Ecto neural progenitor cell (in vitro differentiated cells): Measurements from ENCODE around the gene MSH6.

Source experiments
- DNase-seq: peaks from one replicate; pipeline ENCODE4 v3.0.0-alpha.2; 2018; ENCODE audit warnings: low spot score

Gene MSH6

DNA sequence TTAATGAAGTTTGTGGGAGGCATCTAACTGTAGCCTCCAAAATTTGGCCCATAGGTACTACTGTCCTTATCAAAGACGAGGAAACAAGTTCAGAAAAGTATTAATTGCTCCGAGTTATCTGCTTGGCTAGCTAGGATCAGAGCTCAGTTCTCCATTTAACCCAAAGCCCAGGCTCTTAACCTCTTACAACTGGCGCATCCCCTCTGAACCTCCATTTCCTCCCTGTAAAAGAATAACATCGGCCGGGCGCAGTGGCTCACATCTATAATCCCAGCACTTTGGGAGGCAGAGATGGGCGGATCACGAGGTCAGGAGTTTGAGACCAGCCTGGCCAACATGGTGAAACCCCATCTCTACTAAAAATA, 3.5 kb upstream of the MSH6 start:
- no peak for DNase-seq

DNA sequence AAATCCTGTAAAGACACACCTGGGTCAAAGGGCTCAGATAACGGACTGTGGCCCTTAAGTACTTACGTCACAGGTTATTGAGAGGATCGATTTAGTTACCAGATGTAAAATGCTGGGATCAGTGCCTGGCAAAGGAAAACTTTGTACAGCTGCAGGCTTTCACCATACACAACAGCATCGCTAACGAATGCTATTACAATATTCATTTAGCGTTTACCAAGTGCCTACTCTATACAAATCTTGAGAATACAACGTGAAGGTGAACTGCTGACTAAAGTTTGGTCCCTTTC, 619 bp upstream of the MSH6 start:
- no peak for DNase-seq

DNA sequence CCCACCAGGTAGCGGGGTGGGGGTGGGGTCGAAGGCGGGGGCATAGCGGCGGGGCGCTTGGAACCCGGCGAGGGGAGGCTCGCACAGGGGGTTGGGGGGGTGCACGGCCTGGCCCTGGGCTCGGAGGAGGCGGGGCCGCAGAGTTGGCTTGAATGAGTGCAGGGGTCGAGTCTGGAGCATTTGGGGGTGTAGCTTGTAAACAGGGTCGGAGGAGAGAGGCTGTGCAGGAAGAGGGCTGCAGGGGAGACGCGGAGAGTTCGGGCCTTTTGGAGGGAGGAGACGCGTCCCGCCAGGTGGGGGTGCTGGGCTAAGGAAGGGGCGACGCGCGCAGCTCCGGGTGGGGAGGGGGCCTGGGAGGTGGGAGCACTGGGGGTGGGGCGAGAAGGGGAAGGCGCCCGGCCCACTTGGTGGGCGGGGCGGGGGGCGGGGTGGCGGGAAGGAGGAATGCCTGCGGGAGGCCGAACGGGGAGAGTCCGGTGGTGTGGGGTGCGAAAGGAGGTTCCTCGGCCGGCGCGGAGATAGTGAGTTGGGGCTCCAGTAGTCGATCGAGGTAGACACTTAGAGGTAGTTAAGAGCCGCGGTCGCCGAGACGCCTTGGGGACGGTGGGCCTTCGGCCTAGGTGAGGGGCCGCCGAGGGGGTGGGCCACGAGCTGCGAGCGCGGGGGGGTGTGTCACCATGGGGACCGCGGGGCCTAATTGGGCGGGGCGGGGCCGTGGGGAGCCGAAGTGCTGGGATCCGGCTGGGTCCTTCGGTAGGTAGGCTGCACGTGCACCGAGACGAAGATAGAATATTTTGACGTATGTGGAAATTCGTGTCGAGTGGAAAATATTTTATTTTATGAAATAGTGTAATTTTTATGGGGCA, 774 bp downstream of the MSH6 start:
- peak; percentile 88 for DNase-seq

GRCh38 chr2:47784352-47784851, 1.5 kb downstream of the MSH6 start:
- DNase-seq = peak; percentile 52

DNA sequence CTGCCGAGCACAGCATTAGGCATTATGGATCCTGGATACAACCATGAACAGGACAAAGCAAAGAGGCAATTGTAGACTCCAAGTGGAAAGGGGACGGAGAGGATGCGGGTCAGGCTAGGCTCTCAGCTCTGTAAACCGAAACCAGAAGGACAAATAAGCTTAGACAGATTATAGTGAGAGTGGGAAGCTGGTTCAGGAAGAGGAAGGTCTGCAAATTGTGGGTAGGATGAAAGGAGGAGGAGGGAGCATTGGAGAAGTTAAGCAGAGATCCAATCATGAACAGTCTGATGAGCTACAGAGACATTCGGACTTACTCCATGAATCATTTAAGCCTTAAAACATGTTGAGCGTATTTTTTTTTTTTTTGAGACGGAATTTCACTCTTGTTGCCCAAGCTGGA, 3.0 kb downstream of the MSH6 start:
- no peak for DNase-seq

DNA sequence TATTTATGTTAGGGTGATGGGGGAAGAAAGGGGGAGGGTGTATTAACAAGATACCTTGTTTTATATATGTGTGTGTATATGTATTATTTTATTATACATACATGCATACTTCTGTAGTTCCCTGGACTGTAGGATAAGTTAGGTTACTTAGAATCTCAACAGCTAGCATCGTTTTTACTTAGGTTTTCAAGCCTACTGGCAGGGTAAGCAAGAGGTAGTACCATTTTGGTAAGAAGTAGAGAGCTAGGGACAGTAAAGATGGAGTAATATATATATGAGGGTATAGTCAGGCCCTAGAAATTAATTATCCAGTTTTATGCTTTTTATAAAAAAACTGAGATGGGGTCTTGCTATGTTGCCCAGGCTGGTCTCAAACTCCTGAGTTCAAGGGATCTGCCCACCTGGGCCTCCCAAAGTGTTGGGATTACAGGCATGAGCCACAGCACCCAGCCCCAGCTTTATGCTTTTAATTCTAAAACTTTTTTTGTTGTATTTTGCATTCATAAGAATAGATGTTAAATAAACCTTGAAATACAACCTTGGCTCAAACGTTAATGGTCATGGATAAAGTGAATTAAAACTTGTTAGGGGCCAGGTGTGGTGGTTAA, 13.2 kb downstream of the MSH6 start:
- no peak for DNase-seq

DNA sequence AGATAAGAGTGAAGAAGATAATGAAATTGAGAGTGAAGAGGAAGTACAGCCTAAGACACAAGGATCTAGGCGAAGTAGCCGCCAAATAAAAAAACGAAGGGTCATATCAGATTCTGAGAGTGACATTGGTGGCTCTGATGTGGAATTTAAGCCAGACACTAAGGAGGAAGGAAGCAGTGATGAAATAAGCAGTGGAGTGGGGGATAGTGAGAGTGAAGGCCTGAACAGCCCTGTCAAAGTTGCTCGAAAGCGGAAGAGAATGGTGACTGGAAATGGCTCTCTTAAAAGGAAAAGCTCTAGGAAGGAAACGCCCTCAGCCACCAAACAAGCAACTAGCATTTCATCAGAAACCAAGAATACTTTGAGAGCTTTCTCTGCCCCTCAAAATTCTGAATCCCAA, 15.7 kb downstream of the MSH6 start:
- no peak for DNase-seq

DNA sequence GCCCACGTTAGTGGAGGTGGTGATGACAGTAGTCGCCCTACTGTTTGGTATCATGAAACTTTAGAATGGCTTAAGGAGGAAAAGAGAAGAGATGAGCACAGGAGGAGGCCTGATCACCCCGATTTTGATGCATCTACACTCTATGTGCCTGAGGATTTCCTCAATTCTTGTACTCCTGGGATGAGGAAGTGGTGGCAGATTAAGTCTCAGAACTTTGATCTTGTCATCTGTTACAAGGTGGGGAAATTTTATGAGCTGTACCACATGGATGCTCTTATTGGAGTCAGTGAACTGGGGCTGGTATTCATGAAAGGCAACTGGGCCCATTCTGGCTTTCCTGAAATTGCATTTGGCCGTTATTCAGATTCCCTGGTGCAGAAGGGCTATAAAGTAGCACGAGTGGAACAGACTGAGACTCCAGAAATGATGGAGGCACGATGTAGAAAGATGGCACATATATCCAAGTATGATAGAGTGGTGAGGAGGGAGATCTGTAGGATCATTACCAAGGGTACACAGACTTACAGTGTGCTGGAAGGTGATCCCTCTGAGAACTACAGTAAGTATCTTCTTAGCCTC, 16.2 kb downstream of the MSH6 start:
- DNase-seq = no peak

GRCh38 chr2:47801118-47801517, 18.2 kb downstream of the MSH6 start:
- DNase-seq = no peak

DNA sequence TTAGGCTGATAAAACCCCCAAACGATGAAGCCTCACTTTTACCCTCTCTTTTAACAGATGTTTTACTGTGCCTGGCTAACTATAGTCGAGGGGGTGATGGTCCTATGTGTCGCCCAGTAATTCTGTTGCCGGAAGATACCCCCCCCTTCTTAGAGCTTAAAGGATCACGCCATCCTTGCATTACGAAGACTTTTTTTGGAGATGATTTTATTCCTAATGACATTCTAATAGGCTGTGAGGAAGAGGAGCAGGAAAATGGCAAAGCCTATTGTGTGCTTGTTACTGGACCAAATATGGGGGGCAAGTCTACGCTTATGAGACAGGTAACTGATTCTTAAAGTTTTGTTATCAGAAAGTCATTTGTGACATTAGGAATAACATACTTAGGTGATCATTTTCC, 20.4 kb downstream of the MSH6 start:
- no peak for DNase-seq

DNA sequence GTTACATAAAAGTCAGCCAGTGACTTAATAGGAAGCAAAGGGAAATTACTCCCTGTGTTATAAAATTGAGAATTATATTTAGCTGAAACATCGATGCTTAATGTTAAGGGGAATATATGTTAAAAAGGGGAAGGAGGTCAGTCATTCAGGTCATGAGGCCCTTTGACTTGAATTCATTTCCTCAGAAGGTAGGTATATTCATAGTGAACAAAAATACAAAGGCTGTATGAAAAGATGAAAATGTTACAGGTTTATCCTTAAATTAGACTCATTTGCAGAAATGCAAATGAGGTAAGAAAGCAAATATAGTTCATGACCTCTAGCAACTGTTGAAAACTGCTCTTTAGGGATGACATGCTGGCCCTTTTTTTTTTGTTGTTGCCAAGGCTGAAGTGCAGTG, 20.8 kb downstream of the MSH6 start:
- DNase-seq = no peak

- no peak for DNase-seq
Observed at GRCh38 chr2:47805850-47806249, 22.9 kb downstream of the MSH6 start.

DNA sequence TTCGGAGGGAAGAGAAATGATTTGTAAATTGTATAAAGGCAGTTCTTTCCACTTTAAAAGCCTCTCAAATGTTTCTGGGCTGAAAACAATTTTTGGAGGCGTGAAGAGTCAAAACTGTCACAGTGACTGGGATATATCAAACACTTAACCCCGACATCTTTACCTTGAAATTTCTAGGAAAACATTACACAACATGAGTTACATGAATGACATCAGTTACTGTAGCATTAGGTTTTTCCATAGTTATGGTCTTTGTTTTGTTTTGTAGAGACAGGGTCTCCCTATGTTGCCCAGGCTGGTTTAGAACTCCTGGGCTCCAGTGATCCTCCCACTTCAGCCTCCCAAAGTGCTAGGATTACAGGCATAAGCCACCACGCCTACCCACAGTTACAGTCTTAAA, 25.7 kb downstream of the MSH6 start:
- no peak for DNase-seq

GRCh38 chr2:47809903-47810302, 27.0 kb downstream of the MSH6 start:
- no peak for DNase-seq

DNA sequence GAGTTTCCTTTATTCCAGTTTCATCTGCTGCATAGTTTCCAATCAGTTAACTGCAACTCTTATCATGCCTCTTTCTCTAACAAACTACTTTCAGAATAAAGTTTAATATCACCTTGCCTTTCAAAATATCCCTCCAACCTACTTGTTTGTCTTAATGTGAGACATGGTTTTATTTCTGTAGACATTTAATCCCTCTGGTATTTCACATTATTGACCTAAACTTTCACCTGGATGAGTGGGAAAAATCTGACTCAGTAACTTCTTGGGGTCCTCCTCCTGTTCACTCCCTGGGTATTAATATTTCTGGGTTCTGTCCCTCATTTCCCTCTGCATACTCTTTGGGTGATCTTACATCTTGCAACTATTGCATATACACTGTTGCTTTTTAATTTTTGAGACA, 27.9 kb downstream of the MSH6 start:
- DNase-seq = no peak

DNA sequence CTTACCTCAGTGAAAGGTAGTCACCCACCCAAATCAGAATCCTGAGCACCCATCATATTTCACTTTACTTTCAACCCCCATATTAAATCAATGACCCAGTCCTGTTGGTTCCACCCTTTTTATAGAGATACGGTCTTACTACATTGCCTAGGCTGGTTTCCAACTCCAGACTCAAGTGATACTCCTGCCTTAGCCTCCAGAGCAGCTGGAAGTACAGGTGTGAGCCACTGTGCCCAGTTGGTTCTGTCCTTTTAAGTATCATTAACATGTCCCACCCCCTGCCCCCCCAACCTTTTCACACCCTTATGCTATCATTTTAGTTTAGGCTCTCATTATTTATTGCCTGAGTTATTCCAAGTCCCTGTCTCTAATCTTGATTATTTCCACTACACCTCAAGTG, 28.7 kb downstream of the MSH6 start:
- DNase-seq = no peak

GRCh38 chr2:47815764-47816163, 32.8 kb downstream of the MSH6 start:
- no peak for DNase-seq

- DNase-seq = no peak
Observed at GRCh38 chr2:47818777-47819176, 35.8 kb downstream of the MSH6 start.

GRCh38 chr2:47819834-47820233, 36.9 kb downstream of the MSH6 start:
- no peak for DNase-seq

GRCh38 chr2:47822518-47822917, 39.6 kb downstream of the MSH6 start:
- no peak for DNase-seq

DNA sequence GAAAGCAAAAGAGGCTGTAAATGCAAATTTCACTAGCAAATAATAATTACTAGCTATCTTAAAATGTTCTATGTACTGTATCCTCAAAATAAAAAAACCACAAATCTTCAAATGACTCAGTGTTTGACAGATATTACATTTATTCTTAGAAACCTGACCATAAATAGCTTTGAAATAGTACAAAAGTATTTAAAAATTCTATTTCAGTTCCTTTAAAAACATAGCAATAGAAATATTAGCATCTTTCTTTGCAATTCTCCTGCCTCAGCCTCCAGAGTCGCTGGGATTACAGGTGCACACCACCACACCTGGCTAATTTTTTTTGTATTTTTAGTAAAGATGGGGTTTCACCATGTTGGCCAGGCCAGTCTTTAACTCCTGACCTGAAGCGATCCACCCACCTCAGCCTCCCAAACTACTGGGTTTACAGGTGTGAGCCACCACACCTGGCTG, 50.6 kb downstream of the MSH6 start:
- no peak for DNase-seq

DNA sequence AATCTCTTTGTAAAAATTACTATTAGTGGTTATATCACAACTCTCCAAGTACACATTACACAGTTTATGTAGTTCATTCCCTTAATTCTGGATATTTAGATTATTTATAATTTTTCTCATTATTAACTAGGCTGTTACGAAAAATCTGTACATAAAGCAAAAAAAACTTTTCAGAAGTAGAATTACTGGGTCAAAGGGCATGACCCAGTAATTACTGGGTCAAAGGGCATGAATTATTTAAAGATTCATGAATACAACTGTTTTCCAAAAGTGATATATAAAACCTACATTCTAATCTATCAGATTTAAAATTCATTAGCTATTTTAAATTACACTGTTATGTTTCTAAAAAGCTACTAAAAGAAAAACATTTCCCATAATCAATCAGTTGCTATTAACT, 55.3 kb downstream of the MSH6 start:
- DNase-seq = no peak

- no peak for DNase-seq
Observed at GRCh38 chr2:47838686-47839085, 55.7 kb downstream of the MSH6 start.

DNA sequence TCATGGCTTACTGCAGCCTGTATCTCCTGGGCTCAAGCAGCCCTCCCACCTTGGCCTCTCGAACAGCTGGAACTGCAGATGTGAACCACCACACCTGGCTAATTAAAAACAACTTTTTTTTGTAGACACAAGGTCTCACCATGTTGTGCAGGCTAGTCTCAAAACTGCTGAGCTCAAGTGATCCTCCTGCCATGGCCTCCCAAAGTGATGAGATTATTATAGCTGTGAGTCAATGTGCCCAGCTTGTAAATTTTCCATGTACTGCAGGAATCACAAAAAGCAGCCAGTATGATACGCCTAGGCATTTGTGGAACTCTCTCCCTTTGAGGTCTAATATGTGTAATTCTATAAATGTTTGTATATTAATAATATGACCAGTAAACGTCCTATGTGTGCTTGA, 59.9 kb downstream of the MSH6 start:
- no peak for DNase-seq
